Esophagus muscularis mucosa (tissue), 4 donors: Measurements from ENCODE around the gene WASF2.

ENCODE experiments used
- CTCF ChIP-seq, 3 experiments: fragments of 200-600 bp in 2 of 3; fragments of 450-650 bp in 1 of 3; sonication (generic) in 2 of 3; IDR thresholded peaks; one replicate each; pipeline ENCODE4 v1.5.1; 2017 to 2019; ENCODE audit warnings: antibody characterized with exemption in 3 of 3, mild to moderate bottlenecking in 2 of 3, moderate library complexity in 1 of 3
- EP300 ChIP-seq: sonication (generic); formaldehyde crosslinking; IDR thresholded peaks from one replicate; pipeline ENCODE4 v1.6.1; 2017; ENCODE audit warnings: antibody characterized with exemption
- POLR2A ChIP-seq: fragments of 450-650 bp; IDR thresholded peaks from one replicate; pipeline ENCODE4 v1.6.1; 2017; ENCODE audit warnings: antibody characterized with exemption, moderate library complexity, mild to moderate bottlenecking, low read depth
- POLR2AphosphoS5 ChIP-seq, 2 donors: sonication (generic); formaldehyde crosslinking; IDR thresholded peaks; one replicate each; pipeline ENCODE4 v1.6.1; 2017; ENCODE audit warnings: antibody characterized with exemption in 2 of 2

GRCh38 chr1:27364696-27365371 lies 125.1 kb downstream of the WASF2 start:
- no peak for TF ChIP-seq EP300
- no peak for TF ChIP-seq CTCF (IDR thresholded peaks at IDR 0.05)
- TF ChIP-seq POLR2A: no peak
- TF ChIP-seq POLR2AphosphoS5 (IDR thresholded peaks at IDR 0.05): no peak
